CD4-positive, alpha-beta T cell treated with Interleukin-12 subunit alpha and Interleukin-12 subunit beta, for 1 hour (primary cell): Measurements from ENCODE around the gene FHIT.

Source experiments
- DNase-seq: peaks from one replicate; pipeline ENCODE4 v3.0.0-alpha.2; 2020

The FHIT gene

GRCh38 chr3:60755094-60755493, 496.2 kb downstream of the FHIT start:
- DNase-seq: no peak

DNA sequence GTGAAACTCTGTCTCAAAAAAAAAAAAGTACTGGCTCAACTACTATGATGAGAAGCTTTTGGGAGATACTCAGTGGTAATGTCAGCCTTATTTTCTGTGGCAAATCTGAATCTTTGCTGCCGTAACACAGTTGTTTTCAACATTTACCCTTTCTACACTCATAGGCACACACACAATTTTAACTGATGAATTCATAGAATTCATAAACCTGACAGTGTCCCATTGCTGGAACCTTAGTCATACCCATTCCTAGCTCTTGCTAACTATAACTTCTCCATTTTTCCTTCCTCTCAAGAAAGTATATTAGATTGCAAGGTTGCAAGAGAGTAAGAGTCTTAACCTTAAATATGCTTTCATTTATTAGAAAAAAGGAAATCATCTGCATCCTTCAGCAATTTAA, 496.6 kb downstream of the FHIT start:
- no peak for DNase-seq

- no peak for DNase-seq
Measured at GRCh38 chr3:60752809-60753208, 498.4 kb downstream of the FHIT start.

DNA sequence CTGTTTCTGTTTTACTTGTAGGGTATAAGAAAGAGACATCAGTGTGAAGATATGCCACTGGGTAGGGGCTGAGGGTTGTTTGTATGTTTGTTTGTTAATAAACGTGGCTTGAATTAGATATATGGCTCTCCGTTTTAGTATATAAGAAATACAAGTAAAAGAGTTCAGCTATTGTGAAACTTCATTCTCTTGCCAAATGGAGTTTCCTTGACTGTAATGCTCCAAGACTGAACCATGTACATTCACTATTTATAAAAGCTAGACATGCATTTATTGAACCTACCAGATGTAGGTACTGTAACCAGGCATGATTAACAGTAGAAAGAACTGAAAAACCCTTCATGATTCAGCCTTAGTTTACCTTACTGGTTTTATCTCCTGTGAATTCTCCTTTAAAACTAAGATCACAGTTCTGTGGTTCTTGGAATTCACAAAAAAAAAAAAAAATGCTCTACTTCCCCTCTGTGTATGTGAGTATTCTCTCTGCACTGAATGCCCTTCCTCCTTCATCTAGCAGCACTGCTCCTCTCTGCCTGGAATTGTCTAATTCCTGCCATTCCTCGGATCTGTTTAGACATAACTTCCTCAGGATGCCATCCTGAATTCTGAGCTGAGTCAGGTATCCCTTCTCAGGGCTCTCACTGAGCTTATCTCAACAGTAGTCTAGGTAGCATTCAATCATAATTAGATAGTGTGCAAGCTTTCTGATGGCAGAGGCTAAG, 504.4 kb downstream of the FHIT start:
- no peak for DNase-seq

- DNase-seq: no peak
Measured at GRCh38 chr3:60746043-60746638, 505.1 kb downstream of the FHIT start.

DNA sequence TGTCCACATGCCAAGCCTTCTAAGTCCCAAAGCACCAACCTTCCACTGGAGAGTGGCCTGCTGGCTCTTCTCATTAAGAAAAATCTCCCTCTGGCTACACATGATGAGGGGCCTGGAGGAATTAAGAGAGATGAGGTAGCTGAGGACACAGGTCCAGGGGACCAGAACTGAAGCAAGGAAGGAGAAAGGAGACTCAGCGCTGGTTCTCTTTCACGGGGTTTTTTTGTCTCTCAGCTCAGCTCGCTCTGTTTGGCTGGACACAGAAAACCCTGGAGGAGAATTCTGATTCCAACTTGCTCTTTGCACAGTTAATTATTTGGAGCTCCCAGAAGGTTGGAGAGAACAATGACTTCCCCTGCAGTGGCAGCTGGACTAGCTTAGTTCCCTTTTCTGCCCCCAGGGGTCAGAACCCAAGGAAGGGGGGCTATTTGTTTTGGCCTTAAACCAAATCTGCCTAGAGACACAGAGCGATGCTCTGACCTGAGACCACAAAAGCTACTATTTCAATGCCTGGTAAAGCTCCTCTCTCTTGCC, 507.6 kb downstream of the FHIT start:
- no peak for DNase-seq

GRCh38 chr3:60742606-60743145, 508.6 kb downstream of the FHIT start:
- no peak for DNase-seq

DNA sequence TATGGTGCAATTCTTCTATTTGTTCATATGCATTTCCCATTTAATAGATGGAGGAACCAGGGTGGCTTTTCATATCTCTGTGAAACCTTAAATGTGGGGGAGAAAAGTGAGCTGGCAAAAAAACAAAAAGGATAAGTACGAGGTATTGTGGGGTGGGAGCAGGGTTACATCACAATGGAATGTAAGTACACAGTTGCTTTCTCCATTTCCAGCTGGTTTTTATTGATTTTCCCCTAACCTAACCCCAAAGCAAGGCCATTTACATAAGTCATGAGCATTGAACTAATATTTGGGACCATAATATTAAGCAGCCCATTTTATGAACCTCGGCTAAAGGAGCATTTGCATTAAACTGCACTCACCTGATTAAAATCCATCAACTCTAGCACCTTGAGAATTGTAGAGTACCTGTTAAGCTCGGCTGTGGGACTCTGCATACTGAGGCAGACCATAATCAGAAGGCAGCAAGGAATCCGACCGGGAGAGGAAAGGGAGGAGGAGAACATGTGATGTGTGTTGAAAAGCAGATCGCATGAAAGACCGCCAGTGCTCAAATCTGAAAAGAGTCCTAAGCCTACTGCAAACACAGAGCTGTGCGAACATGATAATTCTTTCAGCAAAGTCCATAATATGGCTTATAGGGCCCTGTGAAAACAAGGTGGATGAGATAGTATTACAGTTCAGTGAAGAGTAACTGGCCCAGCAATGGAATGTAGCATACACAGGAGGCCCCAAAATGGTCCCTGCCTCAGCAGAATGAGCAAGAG, 513.4 kb downstream of the FHIT start:
- DNase-seq: no peak

DNA sequence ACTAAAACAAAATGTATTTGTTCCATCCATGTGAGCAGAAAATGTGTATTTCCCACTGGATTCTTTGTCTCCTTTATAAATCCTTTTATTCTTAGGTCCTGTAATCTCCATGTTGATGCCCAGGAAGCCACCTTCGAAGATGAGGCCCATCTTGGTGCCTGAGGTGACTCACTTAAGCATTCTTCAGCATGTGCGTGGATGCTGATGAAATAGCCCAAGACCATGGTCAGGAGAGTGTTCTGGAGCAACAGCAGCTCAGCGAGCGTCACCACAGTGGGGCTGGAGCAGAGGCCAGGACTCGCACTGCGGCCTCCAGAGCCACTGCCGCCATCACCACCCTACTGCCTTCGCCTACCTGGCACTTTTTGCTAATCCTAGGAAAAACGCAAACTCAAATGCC, 520.9 kb downstream of the FHIT start:
- no peak for DNase-seq

GRCh38 chr3:60729056-60729455, 522.2 kb downstream of the FHIT start:
- DNase-seq: no peak

GRCh38 chr3:60728006-60728405, 523.2 kb downstream of the FHIT start:
- no peak for DNase-seq

GRCh38 chr3:60720736-60721135, 530.5 kb downstream of the FHIT start:
- no peak for DNase-seq

GRCh38 chr3:60716573-60716972, 534.7 kb downstream of the FHIT start:
- no peak for DNase-seq

DNA sequence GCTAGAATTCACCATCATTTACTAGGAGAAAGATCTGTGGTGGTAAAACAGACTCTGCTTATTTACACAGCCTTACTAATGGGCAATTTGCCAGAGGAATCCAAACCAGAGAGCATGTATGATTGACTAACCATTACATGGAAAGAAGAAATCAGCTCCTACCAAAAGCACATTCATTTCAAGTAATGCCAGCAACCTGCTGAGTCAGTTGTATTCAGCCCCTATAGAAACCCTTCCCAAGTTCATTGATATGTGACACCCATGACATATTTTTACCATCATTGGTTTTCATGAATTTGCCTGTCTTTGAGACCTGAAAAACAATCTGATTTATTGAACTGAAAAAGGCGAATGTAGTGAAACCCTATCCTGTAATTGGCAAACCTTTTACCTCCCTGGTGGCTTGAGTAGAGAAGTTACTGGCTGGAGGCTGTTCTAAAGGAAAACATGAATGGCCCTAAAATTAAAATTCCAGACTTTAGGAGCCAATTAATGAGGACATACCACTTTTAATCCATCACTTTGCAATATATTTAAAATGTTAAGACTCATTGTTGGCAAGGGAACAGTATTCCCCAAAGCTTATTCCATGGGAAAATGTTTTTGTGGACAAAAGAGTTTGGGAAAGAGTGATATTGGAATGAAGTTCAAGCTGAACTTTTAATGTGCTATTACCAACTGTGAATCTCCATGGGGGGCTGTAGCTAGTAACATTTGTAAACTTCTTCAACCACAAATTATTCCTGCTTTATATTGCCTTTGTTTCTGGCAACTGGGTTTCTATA, 542.9 kb downstream of the FHIT start:
- DNase-seq: no peak

GRCh38 chr3:60707452-60708020, 543.7 kb downstream of the FHIT start:
- no peak for DNase-seq

GRCh38 chr3:60703956-60704736, 547.1 kb downstream of the FHIT start:
- no peak for DNase-seq

DNA sequence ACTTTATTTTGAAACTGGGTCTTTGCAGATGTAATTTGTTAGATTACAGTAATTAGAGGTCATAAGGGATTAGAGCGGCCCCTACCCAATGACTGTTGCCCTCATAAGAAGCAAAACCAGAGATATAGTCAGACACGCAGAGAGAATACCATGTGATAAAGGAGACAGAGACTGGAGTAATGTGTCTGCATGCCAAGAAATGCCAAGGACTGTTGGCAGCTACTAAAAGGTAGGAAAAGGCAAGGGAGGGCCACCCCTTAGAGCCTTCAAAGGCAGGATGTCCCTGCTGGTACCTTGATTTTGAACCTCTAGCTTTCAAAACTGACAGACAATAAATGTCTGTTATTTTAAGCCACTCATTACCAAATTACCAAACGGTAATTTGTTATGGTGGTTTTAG, 548.2 kb downstream of the FHIT start:
- no peak for DNase-seq

DNA sequence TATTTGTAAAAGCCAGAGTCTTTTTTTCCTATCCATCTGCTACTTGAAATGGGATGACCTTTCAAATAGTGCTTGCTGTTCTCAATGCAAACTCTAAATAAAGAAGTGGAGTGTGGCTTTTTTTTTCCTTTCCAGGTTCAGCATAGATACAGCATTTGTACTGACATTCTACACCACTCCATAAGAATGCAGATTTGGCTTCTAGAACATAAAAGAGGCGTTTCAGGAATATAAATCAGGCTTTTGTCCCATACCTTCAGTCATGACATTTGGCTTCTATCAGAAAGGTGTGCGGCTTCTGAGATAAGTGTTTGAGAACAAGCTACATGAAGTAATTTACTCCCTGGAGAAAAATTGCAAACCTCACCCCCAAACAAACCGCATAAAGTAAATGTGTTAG, 553.1 kb downstream of the FHIT start:
- DNase-seq: no peak

- DNase-seq: no peak
Measured at GRCh38 chr3:60697132-60697531, 554.1 kb downstream of the FHIT start.

GRCh38 chr3:60696428-60697125, 554.7 kb downstream of the FHIT start:
- DNase-seq: no peak

DNA sequence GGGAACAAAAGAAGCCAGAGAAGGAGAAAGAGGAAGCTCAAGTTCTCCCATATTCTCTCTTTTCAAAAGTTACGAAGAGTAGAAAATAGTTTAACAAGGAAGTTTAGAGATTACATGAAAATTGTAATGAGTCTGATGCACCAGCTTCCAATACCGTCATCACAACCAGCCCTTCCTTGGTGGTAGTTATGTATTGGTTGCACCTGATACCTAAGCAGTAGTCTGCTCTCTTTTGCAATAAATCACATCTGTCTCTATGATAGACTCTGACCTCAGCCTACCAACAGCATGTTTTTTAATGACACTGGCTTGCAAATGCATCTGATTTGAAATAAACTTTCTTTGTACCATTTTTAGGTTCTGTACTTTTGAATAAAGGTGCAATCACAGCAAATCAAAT, 575.8 kb downstream of the FHIT start:
- no peak for DNase-seq
